ENCODE data around the gene MATN3. TPM values are rescaled to one million over a fixed set of nuclear protein-coding genes. Genes with fewer than 3 reads are reported as not detected.

The MATN3 gene
- polyA plus RNA-seq, 1 donor = 2.5 TPM

Other genes with a start within 250 kb of the MATN3 start
- gene TTC32, start 110.7 kb downstream of the MATN3 start, polyA plus RNA-seq = 24.0 TPM
- 9.8 TPM for gene WDR35, start 22.6 kb downstream of the MATN3 start, polyA plus RNA-seq
- gene LAPTM4A, start 39.0 kb upstream of the MATN3 start, polyA plus RNA-seq = 294 TPM
- 49.7 TPM for gene SDC1, start 212.5 kb upstream of the MATN3 start, polyA plus RNA-seq

All from large intestine (tissue), 1 donor.